ENCODE measurements around the gene PIK3CA. TPM values are rescaled to one million over a fixed set of nuclear protein-coding genes. Genes with fewer than 3 reads are reported as not detected.

The PIK3CA gene
- total RNA-seq, 2 experiments from 2014 or later: 18.5 to 19.7 TPM

DNA sequence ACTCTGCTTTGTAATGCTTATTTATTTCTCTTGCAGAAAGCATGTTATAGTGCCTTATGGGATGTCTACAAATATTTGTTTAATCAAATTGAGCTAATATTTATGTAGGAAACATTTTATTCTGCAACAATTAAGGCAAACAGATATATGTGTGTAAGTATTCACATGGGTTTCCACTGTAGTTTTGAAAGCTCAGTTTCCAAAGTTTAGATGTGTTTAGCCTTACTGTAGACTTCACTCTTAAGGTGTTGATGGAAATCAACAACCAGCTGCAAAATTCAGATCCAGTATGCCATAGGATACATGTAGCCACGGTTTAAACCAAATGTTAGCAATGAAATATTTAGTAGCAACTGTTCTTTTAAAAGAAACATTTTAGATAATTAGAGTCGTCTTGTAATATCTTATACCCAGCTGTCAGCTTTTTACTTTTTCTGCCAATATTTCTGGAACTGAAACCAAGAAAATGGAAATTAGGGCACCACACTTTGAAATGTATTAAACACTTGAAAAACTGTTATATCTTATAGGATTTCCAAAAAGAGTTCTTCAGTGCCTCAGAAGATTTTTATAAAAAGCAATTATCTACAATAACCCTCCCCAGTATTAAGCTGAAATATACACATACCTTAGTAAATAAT lies 18.5 kb downstream of the PIK3CA start:
- no peak overlapping the region for H3K27ac Mint-ChIP-seq
- peaks cover 9% of the 10 kb centered on the region for H3K36me3 Mint-ChIP-seq
- DNase-seq (no peak), ATAC-seq (no peak)
- H3K9me3 Mint-ChIP-seq (ENCODE audit: low read depth): peaks cover 5% of the 10 kb centered on the region
- H3K4me1 Mint-ChIP-seq: peaks cover 5% of the 10 kb centered on the region
- H3K4me3 Mint-ChIP-seq: no peak overlapping the region
- CTCF ChIA-PET: interaction anchor here (0.5 to 1.3 kb wide), 2 partner anchors 28 to 150 kb away, joined by 3 read pairs; no protein-coding TSS in a partner anchor
- no peaks in the 10 kb centered on the region for H3K27me3 Mint-ChIP-seq

DNA sequence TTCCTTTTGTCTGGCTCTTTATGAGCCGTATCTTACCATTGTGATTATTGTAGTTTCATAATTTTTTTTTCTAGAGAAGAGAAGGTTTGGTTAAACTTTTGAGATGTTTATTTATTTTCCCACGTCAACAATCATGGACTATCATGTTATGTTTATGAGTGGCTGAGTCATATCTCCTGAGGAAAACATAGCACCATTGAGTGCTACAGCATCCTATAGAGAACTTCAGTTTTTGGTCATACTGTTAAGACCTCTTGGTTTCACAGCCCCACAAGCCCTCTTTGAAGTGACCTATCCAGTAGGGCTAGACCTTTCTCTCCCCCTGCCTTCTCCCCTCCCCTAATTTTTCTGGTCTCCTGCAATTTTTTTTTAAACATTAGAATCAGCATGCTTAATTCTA lies 20.8 kb downstream of the PIK3CA start:
- DNase-seq: no peak
- CTCF ChIA-PET: no interaction called here
- Mint-ChIP-seq H3K27me3 (no peaks in the 10 kb centered on the region), H3K36me3 (peaks cover 11% of the 10 kb centered on the region), H3K4me1 (peaks cover 5% of the 10 kb centered on the region), H3K9me3 (ENCODE audit: low read depth) (peaks cover 5% of the 10 kb centered on the region), H3K27ac (no peak overlapping the region), H3K4me3 (no peak overlapping the region)
- no peak for ATAC-seq

DNA sequence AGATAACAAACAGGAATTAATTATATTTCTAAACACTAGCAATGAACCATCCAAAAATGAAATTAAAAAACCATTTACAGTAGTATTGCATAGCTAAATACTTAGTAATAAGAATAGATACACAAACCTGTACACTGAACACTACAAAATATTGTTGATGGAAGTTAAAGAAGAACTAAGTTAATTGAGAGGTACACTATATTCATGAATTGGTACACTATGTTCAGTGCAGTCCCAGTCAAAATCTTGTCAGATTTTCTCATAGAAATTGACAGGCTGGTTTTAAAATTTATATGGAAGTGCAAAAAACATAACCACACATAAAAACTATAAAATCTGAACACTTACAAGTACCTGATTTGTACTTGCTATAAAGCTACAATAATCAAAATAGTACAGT lies 24.4 kb downstream of the PIK3CA start:
- Mint-ChIP-seq H3K27ac (no peak overlapping the region), H3K4me3 (no peak overlapping the region), H3K36me3 (peaks cover 14% of the 10 kb centered on the region), H3K9me3 (ENCODE audit: low read depth) (peaks cover 5% of the 10 kb centered on the region), H3K27me3 (no peaks in the 10 kb centered on the region), H3K4me1 (peaks cover 21% of the 10 kb centered on the region)
- ATAC-seq (no peak), DNase-seq (no peak)
- CTCF ChIA-PET: no interaction called here

GRCh38 chr3:179174316-179174715 lies 26.2 kb downstream of the PIK3CA start:
- H3K27ac Mint-ChIP-seq: no peak overlapping the region

DNA sequence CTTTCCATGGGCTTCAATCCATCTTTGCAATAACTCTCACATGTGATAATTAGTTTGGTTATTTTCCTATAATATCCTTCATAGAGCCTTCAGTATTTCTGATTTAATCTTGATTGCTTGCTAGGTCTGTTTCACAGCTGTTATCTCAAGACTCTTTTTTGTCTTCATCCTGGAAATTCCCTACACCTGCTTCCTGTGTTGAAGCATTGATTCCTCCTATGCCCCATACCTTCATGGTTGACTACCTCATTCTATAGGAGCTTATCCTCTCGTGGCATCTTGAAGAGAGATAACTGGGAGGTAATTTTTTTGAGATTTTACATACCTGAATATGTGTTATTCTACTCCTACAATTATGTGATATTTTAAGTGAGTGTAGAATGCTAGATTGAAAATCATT lies 26.7 kb downstream of the PIK3CA start:
- CTCF ChIA-PET: no interaction called here
- no peak for ATAC-seq

More at GRCh38 chr3:179174316-179174715, 26.2 kb downstream of the PIK3CA start:
- H3K9me3 Mint-ChIP-seq (ENCODE audit: low read depth): peaks cover 5% of the 10 kb centered on the region
- peaks cover 15% of the 10 kb centered on the region for H3K4me1 Mint-ChIP-seq
- no peak overlapping the region for H3K4me3 Mint-ChIP-seq
- DNase-seq (no peak), ATAC-seq (no peak)
- no peaks in the 10 kb centered on the region for H3K27me3 Mint-ChIP-seq
- CTCF ChIA-PET: no interaction called here
- H3K36me3 Mint-ChIP-seq: peaks cover 14% of the 10 kb centered on the region

GRCh38 chr3:179175358-179175757 lies 27.2 kb downstream of the PIK3CA start:
- peaks cover 12% of the 10 kb centered on the region for H3K36me3 Mint-ChIP-seq
- CTCF ChIA-PET: no interaction called here
- DNase-seq (no peak), ATAC-seq (no peak)
- peaks cover 5% of the 10 kb centered on the region for H3K9me3 Mint-ChIP-seq (ENCODE audit: low read depth)
- H3K4me1 Mint-ChIP-seq: peaks cover 15% of the 10 kb centered on the region
- no peak overlapping the region for H3K27ac Mint-ChIP-seq
- H3K4me3 Mint-ChIP-seq: no peak overlapping the region
- no peaks in the 10 kb centered on the region for H3K27me3 Mint-ChIP-seq

More for the DNA sequence above, 26.7 kb downstream of the PIK3CA start:
- no peak overlapping the region for H3K27ac Mint-ChIP-seq
- no peak overlapping the region for H3K4me3 Mint-ChIP-seq
- no peak for DNase-seq
- no peaks in the 10 kb centered on the region for H3K27me3 Mint-ChIP-seq
- H3K4me1 Mint-ChIP-seq: peaks cover 15% of the 10 kb centered on the region
- H3K36me3 Mint-ChIP-seq: peaks cover 13% of the 10 kb centered on the region
- peaks cover 5% of the 10 kb centered on the region for H3K9me3 Mint-ChIP-seq (ENCODE audit: low read depth)

- Mint-ChIP-seq H3K4me3 (no peak overlapping the region), H3K4me1 (peaks cover 24% of the 10 kb centered on the region), H3K27ac (no peak overlapping the region), H3K27me3 (no peaks in the 10 kb centered on the region), H3K36me3 (peaks cover 4% of the 10 kb centered on the region), H3K9me3 (ENCODE audit: low read depth) (no peaks in the 10 kb centered on the region)
- DNase-seq (no peak), ATAC-seq (no peak)
- CTCF ChIA-PET: interaction anchor here (0.6 kb wide), 1 partner anchor 1351 kb away, joined by 3 read pairs; no protein-coding TSS in a partner anchor
Observed at GRCh38 chr3:179177611-179178010, 29.5 kb downstream of the PIK3CA start.

GRCh38 chr3:179179256-179179655 lies 31.1 kb downstream of the PIK3CA start:
- H3K36me3 Mint-ChIP-seq: peaks cover 4% of the 10 kb centered on the region
- CTCF ChIA-PET: no interaction called here
- ATAC-seq: no peak
- no peak overlapping the region for H3K27ac Mint-ChIP-seq
- H3K4me3 Mint-ChIP-seq: no peak overlapping the region
- peaks cover 32% of the 10 kb centered on the region for H3K4me1 Mint-ChIP-seq
- no peak for DNase-seq
- no peaks in the 10 kb centered on the region for H3K9me3 Mint-ChIP-seq (ENCODE audit: low read depth)
- no peaks in the 10 kb centered on the region for H3K27me3 Mint-ChIP-seq

GRCh38 chr3:179179979-179180759 lies 32.0 kb downstream of the PIK3CA start:
- DNase-seq (no peak), ATAC-seq (peak; percentile 59)
- no peaks in the 10 kb centered on the region for H3K27me3 Mint-ChIP-seq
- CTCF ChIA-PET: no interaction called here
- H3K36me3 Mint-ChIP-seq: peaks cover 2% of the 10 kb centered on the region
- H3K4me3 Mint-ChIP-seq: no peak overlapping the region
- peaks cover 32% of the 10 kb centered on the region for H3K4me1 Mint-ChIP-seq
- no peak overlapping the region for H3K27ac Mint-ChIP-seq
- no peaks in the 10 kb centered on the region for H3K9me3 Mint-ChIP-seq (ENCODE audit: low read depth)

DNA sequence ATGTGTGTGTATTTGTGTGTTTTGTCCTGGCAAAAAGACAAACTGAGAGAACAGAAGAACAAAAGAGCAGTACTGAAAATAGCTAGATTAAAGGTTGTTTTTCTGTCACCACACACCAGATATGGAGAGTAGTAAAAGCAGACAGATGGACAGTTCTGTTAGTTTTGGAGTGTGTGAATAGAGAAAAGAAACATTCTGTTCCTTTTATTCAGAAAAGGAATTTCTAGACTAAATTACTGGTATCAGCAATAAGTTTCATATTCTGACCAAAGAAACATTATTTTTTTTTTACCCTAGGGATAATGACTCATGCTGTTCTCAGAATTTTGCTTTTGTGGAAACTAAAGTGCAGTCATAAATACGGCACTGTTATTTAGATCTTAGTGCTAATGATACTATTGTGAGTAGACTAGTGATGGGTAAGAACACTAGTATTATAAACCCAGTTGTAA lies 32.9 kb downstream of the PIK3CA start:
- ATAC-seq (peak; percentile 84), DNase-seq (no peak)
- peaks cover 25% of the 10 kb centered on the region for H3K4me1 Mint-ChIP-seq
- H3K9me3 Mint-ChIP-seq (ENCODE audit: low read depth): no peaks in the 10 kb centered on the region
- no peak overlapping the region for H3K27ac Mint-ChIP-seq
- H3K4me3 Mint-ChIP-seq: no peak overlapping the region
- CTCF ChIA-PET: interaction anchor here (1.2 kb wide), 1 partner anchor 81 kb away, joined by 4 read pairs; no protein-coding TSS in a partner anchor
- H3K27me3 Mint-ChIP-seq: no peaks in the 10 kb centered on the region
- peaks cover 2% of the 10 kb centered on the region for H3K36me3 Mint-ChIP-seq

- Mint-ChIP-seq H3K9me3 (ENCODE audit: low read depth) (no peaks in the 10 kb centered on the region), H3K4me3 (no peak overlapping the region), H3K27me3 (no peaks in the 10 kb centered on the region), H3K27ac (peak overlapping the region; percentile 52), H3K4me1 (peaks cover 22% of the 10 kb centered on the region), H3K36me3 (peaks cover 2% of the 10 kb centered on the region)
- ATAC-seq: peak; percentile 65
- CTCF ChIA-PET: interaction anchor here (1.2 kb wide), 1 partner anchor 79 kb away, joined by 4 read pairs; no protein-coding TSS in a partner anchor
- DNase-seq: no peak
Observed at GRCh38 chr3:179181993-179182551, 33.9 kb downstream of the PIK3CA start.

DNA sequence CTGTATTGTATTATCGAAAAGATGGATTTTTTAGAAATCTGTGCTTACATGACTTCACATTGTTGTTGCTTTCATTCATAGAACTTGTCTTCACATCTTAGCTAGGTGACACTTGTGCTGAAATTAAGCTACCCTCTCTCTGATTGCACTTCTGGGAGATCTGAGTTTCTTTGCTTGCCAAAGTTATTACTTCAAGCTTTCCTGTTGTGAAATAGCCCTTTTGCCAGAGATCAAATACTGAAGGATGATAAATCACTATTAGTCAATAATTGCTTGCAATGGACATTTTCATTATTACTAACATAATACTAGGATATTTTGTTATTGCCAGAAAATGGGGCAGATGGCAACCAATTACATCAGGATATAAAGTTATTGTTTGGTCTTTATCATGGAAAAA lies 34.7 kb downstream of the PIK3CA start:
- CTCF ChIA-PET: interaction anchor here (1.0 kb wide), 2 partner anchors 11 to 33 kb away, joined by 3 to 4 read pairs; no protein-coding TSS in a partner anchor
- H3K9me3 Mint-ChIP-seq (ENCODE audit: low read depth): no peaks in the 10 kb centered on the region
- H3K4me3 Mint-ChIP-seq: no peak overlapping the region
- ATAC-seq (no peak), DNase-seq (no peak)
- H3K36me3 Mint-ChIP-seq: peaks cover 3% of the 10 kb centered on the region
- no peaks in the 10 kb centered on the region for H3K27me3 Mint-ChIP-seq
- no peak overlapping the region for H3K27ac Mint-ChIP-seq
- H3K4me1 Mint-ChIP-seq: peaks cover 22% of the 10 kb centered on the region

DNA sequence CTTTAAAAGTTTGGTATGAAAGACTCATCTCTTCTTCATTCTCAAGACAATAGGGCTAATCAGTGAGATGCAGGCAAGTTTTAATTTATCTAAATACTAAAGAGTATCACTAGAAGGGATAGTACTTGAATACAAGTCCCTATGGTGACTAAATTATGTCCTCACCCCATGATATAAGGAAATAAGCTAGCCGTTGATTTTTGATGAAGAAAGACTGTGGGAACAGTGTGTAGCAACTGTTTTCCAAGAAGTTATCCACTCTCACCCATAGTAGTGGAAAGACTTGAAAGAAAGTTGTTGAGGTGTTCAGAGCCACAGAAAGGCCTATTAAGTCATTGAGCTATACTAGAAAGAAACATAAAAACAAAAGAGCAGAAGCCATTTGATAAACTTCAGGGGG lies 36.7 kb downstream of the PIK3CA start:
- DNase-seq (no peak), ATAC-seq (no peak)
- Mint-ChIP-seq H3K27me3 (no peaks in the 10 kb centered on the region), H3K4me1 (peaks cover 22% of the 10 kb centered on the region), H3K4me3 (no peak overlapping the region), H3K27ac (no peak overlapping the region), H3K9me3 (ENCODE audit: low read depth) (no peaks in the 10 kb centered on the region), H3K36me3 (peaks cover 5% of the 10 kb centered on the region)
- CTCF ChIA-PET: interaction anchor here (1.2 to 1.4 kb wide), 2 partner anchors 9 to 11 kb away, joined by 4 read pairs; no protein-coding TSS in a partner anchor

All from activated CD8-positive, alpha-beta memory T cell treated with anti-CD3 and anti-CD28 coated beads, Interleukin-2, amount 10 ng/mL, durations not matched to agents 7 days and 5 days (primary cell).